Esophagus muscularis mucosa (tissue), 3 donors: ENCODE data around the gene HSD17B11.

Source experiments
- CTCF ChIP-seq, 3 experiments: fragments of 200-600 bp in 2 of 3; fragments of 450-650 bp in 1 of 3; sonication (generic) in 2 of 3; IDR thresholded peaks; one replicate each; pipeline ENCODE4 v1.5.1; 2017 to 2019; ENCODE audit warnings: antibody characterized with exemption in 3 of 3, mild to moderate bottlenecking in 2 of 3, moderate library complexity in 1 of 3
- POLR2AphosphoS5 ChIP-seq, 2 donors: sonication (generic); formaldehyde crosslinking; IDR thresholded peaks; one replicate each; pipeline ENCODE4 v1.6.1; 2017; ENCODE audit warnings: antibody characterized with exemption in 2 of 2

GRCh38 chr4:87399954-87400353, 9.0 kb upstream of the HSD17B11 start:
- TF ChIP-seq POLR2AphosphoS5 (IDR thresholded peaks at IDR 0.05) (no peak), CTCF (IDR thresholded peaks at IDR 0.05) (no peak)
